D721Med (cell line): ENCODE measurements around the gene ACSBG1.

Experiments used
- DNase-seq: peaks from one replicate; pipeline ENCODE4 v3.0.0; 2011; ENCODE audit warnings: low spot score; ENCODE audit not compliant: insufficient read length
- FAIRE-seq: peaks from 2 replicates; lab custom pipeline; 2011; peaks lifted over from hg19 to GRCh38; lab: Jason Lieb, UNC
- CTCF ChIP-seq: IDR thresholded peaks from 2 replicates; pipeline ENCODE4 v1.5.1; 2012; ENCODE audit warnings: mild to moderate bottlenecking, control low read depth; ENCODE audit not compliant: insufficient read depth; ENCODE audit errors: missing control alignments

The ACSBG1 gene

GRCh38 chr15:78263351-78263781 is 29.0 kb upstream of the ACSBG1 start:
- FAIRE-seq: no peak
- no peak for TF ChIP-seq CTCF
- no peak for DNase-seq

DNA sequence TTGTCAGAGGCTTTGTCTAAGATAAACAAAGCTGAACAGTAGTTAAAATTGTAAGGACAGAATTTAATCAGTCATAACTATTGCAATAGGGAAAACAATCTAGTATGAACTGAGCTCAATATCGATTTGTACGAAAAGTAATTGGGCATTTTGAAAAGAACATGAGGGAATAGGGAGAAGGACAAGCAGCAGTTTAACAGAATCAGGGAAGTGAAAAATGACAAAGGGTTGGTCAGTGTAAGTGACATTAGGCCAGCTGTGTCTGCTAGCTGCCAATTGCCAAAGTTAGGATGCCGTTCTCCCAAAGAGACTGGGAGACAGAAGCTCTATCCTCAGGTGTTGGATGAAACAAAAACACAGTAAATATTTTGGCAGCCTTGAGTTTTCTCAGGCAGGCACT is 26.7 kb upstream of the ACSBG1 start:
- DNase-seq (no peak), FAIRE-seq (no peak)
- no peak for TF ChIP-seq CTCF

DNA sequence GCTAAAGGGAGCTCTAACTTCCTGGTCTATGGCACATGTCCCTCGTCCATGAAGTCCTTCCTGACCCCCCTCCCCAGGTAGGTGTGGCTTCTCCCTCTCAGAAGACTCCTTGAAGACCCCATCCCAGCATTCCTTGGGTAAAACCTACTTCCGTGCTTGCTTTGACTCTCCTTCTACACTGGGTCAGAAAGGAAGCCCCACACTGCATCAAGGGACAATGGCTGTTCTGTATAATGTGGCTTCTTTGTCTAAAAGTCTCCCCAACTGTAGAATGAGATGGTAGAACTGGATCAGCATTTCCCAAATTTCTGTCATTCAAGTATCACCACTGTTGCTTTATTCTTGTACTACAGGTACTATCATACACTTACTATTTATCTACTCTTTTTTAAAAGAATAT is 26.1 kb upstream of the ACSBG1 start:
- no peak for TF ChIP-seq CTCF
- no peak for FAIRE-seq
- no peak for DNase-seq

DNA sequence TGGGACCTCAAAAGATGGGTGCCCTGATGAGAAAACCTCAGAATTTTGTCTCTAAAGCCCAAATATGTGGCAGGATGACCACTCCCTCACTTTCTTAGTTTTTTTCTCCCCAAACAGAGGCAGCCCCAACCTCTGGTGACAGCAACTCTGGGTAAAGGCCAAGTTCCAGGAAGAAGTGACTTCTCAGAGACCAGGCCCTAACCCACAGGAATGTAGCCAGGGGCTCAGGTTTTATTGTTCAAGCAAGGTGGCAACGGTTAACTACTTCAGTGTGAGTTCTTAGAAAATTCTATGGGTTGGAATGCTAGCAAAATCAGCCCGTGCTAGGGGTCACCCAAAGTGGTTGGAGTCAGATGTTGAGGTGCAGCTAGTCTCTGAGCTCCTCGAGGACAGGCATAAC is 24.9 kb upstream of the ACSBG1 start:
- no peak for TF ChIP-seq CTCF
- DNase-seq (no peak), FAIRE-seq (no peak)

GRCh38 chr15:78257681-78258080 is 23.3 kb upstream of the ACSBG1 start:
- FAIRE-seq: no peak
- no peak for TF ChIP-seq CTCF
- DNase-seq: no peak

GRCh38 chr15:78256044-78256437 is 21.7 kb upstream of the ACSBG1 start:
- no peak for TF ChIP-seq CTCF
- no peak for DNase-seq
- no peak for FAIRE-seq

- no peak for DNase-seq
- FAIRE-seq: no peak
- TF ChIP-seq CTCF: no peak
Observed at GRCh38 chr15:78255421-78256043, 21.2 kb upstream of the ACSBG1 start.
